ENCODE measurements around the gene DOK3.

- TF ChIP-seq CTCF (conservative IDR thresholded peaks at IDR 0.05; ENCODE audit: low read length) (no peak), EZH2phosphoT487 (IDR thresholded peaks at IDR 0.05; ENCODE audit: borderline replicate concordance) (no peak)
Observed at GRCh38 chr5:177457852-177458681, 51.6 kb downstream of the DOK3 start.
